SU-DHL-6 (cell line): ENCODE results near the gene GAGE2A.
"Not testable (repeated sequence)": the region's sequence is repeated elsewhere in the genome, so short reads cannot be mapped to it uniquely, and the experiment has no call there.

Experiments
- CTCF ChIP-seq: fragments of 200-600 bp; sonication (generic); IDR thresholded peaks from one replicate; pipeline ENCODE4 v1.5.1; 2017; ENCODE audit warnings: antibody characterized with exemption, mild to moderate bottlenecking, low read length, moderate library complexity; ENCODE audit not compliant: insufficient read depth, poor library complexity, severe bottlenecking
- EZH2phosphoT487 ChIP-seq: fragments of 200-600 bp; sonication (generic), shearing (Covaris generic); conservative IDR thresholded peaks from 2 replicates; pipeline ENCODE4 v1.6.1; 2018; ENCODE audit warnings: mild to moderate bottlenecking, antibody characterized with exemption, low read length, moderate library complexity, mixed read lengths

- TF ChIP-seq CTCF, EZH2phosphoT487: not testable (repeated sequence)
These were observed 20.1 kb upstream of the GAGE2A start for GRCh38 chrX:49569152-49569551.
